Fibroblast of the conjunctiva (primary cell): Measurements from ENCODE around the gene KDM4B.

ENCODE experiments used
- DNase-seq: peaks from one replicate; pipeline ENCODE4 v3.0.0-alpha.2; 2010; ENCODE audit warnings: low read depth

Gene KDM4B

GRCh38 chr19:5122671-5123409 lies 153.9 kb downstream of the KDM4B start:
- no peak for DNase-seq

- DNase-seq = no peak
Measured at GRCh38 chr19:5123646-5124045, 154.7 kb downstream of the KDM4B start.

GRCh38 chr19:5124111-5124855 lies 155.4 kb downstream of the KDM4B start:
- no peak for DNase-seq

GRCh38 chr19:5125376-5125775 lies 156.5 kb downstream of the KDM4B start:
- DNase-seq = no peak

- DNase-seq = no peak
Measured at GRCh38 chr19:5125797-5126497, 157.0 kb downstream of the KDM4B start.

- DNase-seq = no peak
Measured at GRCh38 chr19:5126498-5127223, 157.7 kb downstream of the KDM4B start.

GRCh38 chr19:5127717-5128116 lies 158.8 kb downstream of the KDM4B start:
- no peak for DNase-seq

- no peak for DNase-seq
Measured at GRCh38 chr19:5128251-5128935, 159.5 kb downstream of the KDM4B start.

- no peak for DNase-seq
Measured at GRCh38 chr19:5128936-5129389, 160.1 kb downstream of the KDM4B start.

GRCh38 chr19:5129691-5130090 lies 160.8 kb downstream of the KDM4B start:
- DNase-seq = no peak

GRCh38 chr19:5130371-5131030 lies 161.6 kb downstream of the KDM4B start:
- no peak for DNase-seq

GRCh38 chr19:5131031-5131505 lies 162.2 kb downstream of the KDM4B start:
- DNase-seq = no peak

GRCh38 chr19:5131506-5132205 lies 162.7 kb downstream of the KDM4B start:
- no peak for DNase-seq

- DNase-seq = no peak
Measured at GRCh38 chr19:5132206-5132560, 163.3 kb downstream of the KDM4B start.

GRCh38 chr19:5132698-5133651 lies 164.1 kb downstream of the KDM4B start:
- DNase-seq = no peak

- no peak for DNase-seq
Measured at GRCh38 chr19:5133986-5134595, 165.2 kb downstream of the KDM4B start.

- no peak for DNase-seq
Measured at GRCh38 chr19:5134691-5135090, 165.8 kb downstream of the KDM4B start.

GRCh38 chr19:5136073-5136855 lies 167.4 kb downstream of the KDM4B start:
- no peak for DNase-seq
